Muscle of leg (tissue), 16 donors: ENCODE results near the gene SEC24D. TPM values are rescaled to one million over a fixed set of nuclear protein-coding genes. Genes with fewer than 3 reads are reported as not detected.
"Not testable (repeated sequence)": the region's sequence is repeated elsewhere in the genome, so short reads cannot be mapped to it uniquely, and the experiment has no call there.

Source experiments
- DNase-seq: peaks from one replicate; pipeline ENCODE4 v3.0.0; 2013
- H3K27ac ChIP-seq: one replicate; pipeline ENCODE4 v1.5.1; 2013; ENCODE audit warnings: mild to moderate bottlenecking, low read length, control low read depth
- H3K27me3 ChIP-seq: one replicate; pipeline ENCODE4 v1.6.1; 2013; ENCODE audit warnings: low read length; ENCODE audit not compliant: control insufficient read depth, insufficient read depth
- H3K36me3 ChIP-seq: one replicate; pipeline ENCODE4 v1.6.1; 2013; ENCODE audit warnings: low read length; ENCODE audit not compliant: control insufficient read depth, insufficient read depth
- H3K4me1 ChIP-seq: one replicate; pipeline ENCODE4 v1.6.1; 2013; ENCODE audit warnings: low read length; ENCODE audit not compliant: control insufficient read depth, insufficient read depth
- H3K4me3 ChIP-seq: one replicate; pipeline ENCODE4 v1.5.1; 2013; ENCODE audit warnings: low read length, control low read depth
- H3K9me3 ChIP-seq: replicated peaks from 2 replicates; pipeline ENCODE4 v1.6.1; 2013; ENCODE audit warnings: low read depth, low read length; ENCODE audit not compliant: control insufficient read depth
- WGBS: methylation state at CpG from one replicate; pipeline ENCODE4 v1.1.5; 2013; ENCODE audit warnings: missing lambda C conversion rate; ENCODE audit not compliant: insufficient coverage; 5-methylcytosine and 5-hydroxymethylcytosine counted together
- long read RNA-seq, 11 donors: transcript quantifications; one replicate each; lab custom pipeline, GENCODE V29; 2026
- polyA plus RNA-seq, 8 donors: library from polyadenylated mRNA; unstranded; fragments of 120-200 nt; gene quantifications; one replicate each; pipeline versions ENCODE4 v1.2.1 to v1.2.3, GENCODE V29; 2013; ENCODE audit warnings: inconsistent platforms in 1 of 8, low replicate concordance in 1 of 8; ENCODE audit not compliant: insufficient read length in 8 of 8, insufficient read depth in 1 of 8
- total RNA-seq: library from RNA; stranded (reverse); fragments of 120-200 nt; gene quantifications from one replicate; pipeline ENCODE4 v1.2.4, GENCODE V29; 2013

Gene SEC24D
- 45.0 TPM for total RNA-seq
- 10 to 100 TPM; 44.3 to 82.5 (median 51.2) TPM for polyA plus RNA-seq
- long read RNA-seq, donor 1, full-length matches to known transcripts: 4 of 4 reads
- long read RNA-seq, donor 1, partial matches to known transcripts: 0 of 4 reads
- long read RNA-seq, donor 1, other reads (novel, unspliced or antisense): 0 of 4 reads
- long read RNA-seq, donor 2, full-length matches to known transcripts: 2 of 2 reads
- long read RNA-seq, donor 2, partial matches to known transcripts: 0 of 2 reads
- long read RNA-seq, donor 2, other reads (novel, unspliced or antisense): 0 of 2 reads
- long read RNA-seq, donor 3, full-length matches to known transcripts: 4 of 4 reads
- long read RNA-seq, donor 3, partial matches to known transcripts: 0 of 4 reads
- long read RNA-seq, donor 3, other reads (novel, unspliced or antisense): 0 of 4 reads
- long read RNA-seq, donor 4, full-length matches to known transcripts: 1 of 1 reads
- long read RNA-seq, donor 4, partial matches to known transcripts: 0 of 1 reads
- long read RNA-seq, donor 4, other reads (novel, unspliced or antisense): 0 of 1 reads
- long read RNA-seq, donor 5, full-length matches to known transcripts: 6 of 23 reads
- long read RNA-seq, donor 5, partial matches to known transcripts: 17 of 23 reads
- long read RNA-seq, donor 5, other reads (novel, unspliced or antisense): 0 of 23 reads
- long read RNA-seq, donor 6, full-length matches to known transcripts: 3 of 3 reads
- long read RNA-seq, donor 6, partial matches to known transcripts: 0 of 3 reads
- long read RNA-seq, donor 6, other reads (novel, unspliced or antisense): 0 of 3 reads
- long read RNA-seq, donor 7, full-length matches to known transcripts: 4 of 4 reads
- long read RNA-seq, donor 7, partial matches to known transcripts: 0 of 4 reads
- long read RNA-seq, donor 7, other reads (novel, unspliced or antisense): 0 of 4 reads
- long read RNA-seq, donor 8, full-length matches to known transcripts: 4 of 4 reads
- long read RNA-seq, donor 8, partial matches to known transcripts: 0 of 4 reads
- long read RNA-seq, donor 8, other reads (novel, unspliced or antisense): 0 of 4 reads
- long read RNA-seq, donor 9, full-length matches to known transcripts: 4 of 4 reads
- long read RNA-seq, donor 9, partial matches to known transcripts: 0 of 4 reads
- long read RNA-seq, donor 9, other reads (novel, unspliced or antisense): 0 of 4 reads
- long read RNA-seq, donor 10, full-length matches to known transcripts: 6 of 11 reads
- long read RNA-seq, donor 10, partial matches to known transcripts: 5 of 11 reads
- long read RNA-seq, donor 10, other reads (novel, unspliced or antisense): 0 of 11 reads
- long read RNA-seq, donor 11, full-length matches to known transcripts: 5 of 5 reads
- long read RNA-seq, donor 11, partial matches to known transcripts: 0 of 5 reads
- long read RNA-seq, donor 11, other reads (novel, unspliced or antisense): 0 of 5 reads

- H3K27ac ChIP-seq: peak within 1 kb of the TSS; percentile 94
- DNase-seq: peak; percentile 96
- peaks cover 25% of the 10 kb centered on the region for H3K36me3 ChIP-seq
- peaks cover 13% of the 10 kb centered on the region for H3K4me1 ChIP-seq
- H3K27me3 ChIP-seq: no peaks in the 10 kb centered on the region
- no peaks in the 10 kb centered on the region for H3K9me3 ChIP-seq
- peak within 1 kb of the TSS; percentile 60 for H3K4me3 ChIP-seq
- WGBS: 0% methylated on average over 66 of the region's 69 CpGs
These were observed at the start of gene SEC24D for GRCh38 chr4:118835571-118836300. Gene SEC24D, minus strand, starts transcription at chr4:118836126. Its CDS starts 2,430 bp downstream, at chr4:118833696.

- Histone ChIP-seq H3K27me3 (no peaks in the 10 kb centered on the region), H3K36me3 (no peaks in the 10 kb centered on the region), H3K27ac (no peak overlapping the region), H3K4me3 (no peak overlapping the region), H3K4me1 (peaks cover 3% of the 10 kb centered on the region), H3K9me3 (no peaks in the 10 kb centered on the region)
- 84% methylated on average over 3 of the region's 3 CpGs for WGBS
- DNase-seq: no peak
These were observed 48.8 kb upstream of the SEC24D start for GRCh38 chr4:118884716-118885115.

- no peaks in the 10 kb centered on the region for H3K27me3 ChIP-seq
- no CpG with 5 or more reads among the region's 1 CpG for WGBS
- no peaks in the 10 kb centered on the region for H3K9me3 ChIP-seq
- no peak for DNase-seq
- no peaks in the 10 kb centered on the region for H3K36me3 ChIP-seq
- no peak overlapping the region for H3K27ac ChIP-seq
- H3K4me1 ChIP-seq: peaks cover 3% of the 10 kb centered on the region
- no peak overlapping the region for H3K4me3 ChIP-seq
These were observed 47.9 kb upstream of the SEC24D start for GRCh38 chr4:118883861-118884260.

- H3K4me3 ChIP-seq: no peak overlapping the region
- 77% methylated on average over 9 of the region's 12 CpGs for WGBS
- H3K36me3 ChIP-seq: no peaks in the 10 kb centered on the region
- no peaks in the 10 kb centered on the region for H3K9me3 ChIP-seq
- H3K4me1 ChIP-seq: no peaks in the 10 kb centered on the region
- no peaks in the 10 kb centered on the region for H3K27me3 ChIP-seq
- DNase-seq: no peak
- H3K27ac ChIP-seq: no peak overlapping the region
These were observed 45.7 kb upstream of the SEC24D start for GRCh38 chr4:118881512-118882146.

GRCh38 chr4:118879409-118879808 is 43.5 kb upstream of the SEC24D start:
- Histone ChIP-seq H3K27me3 (no peaks in the 10 kb centered on the region), H3K9me3 (no peaks in the 10 kb centered on the region), H3K27ac (no peak overlapping the region), H3K4me1 (no peaks in the 10 kb centered on the region), H3K36me3 (no peaks in the 10 kb centered on the region), H3K4me3 (no peak overlapping the region)
- WGBS: 86% methylated on average over 7 of the region's 7 CpGs
- DNase-seq: no peak

- not testable (repeated sequence) for DNase-seq, H3K4me3 ChIP-seq, H3K27ac ChIP-seq, H3K36me3 ChIP-seq, H3K9me3 ChIP-seq, H3K4me1 ChIP-seq, H3K27me3 ChIP-seq
- 98% methylated on average over 8 of the region's 9 CpGs for WGBS
These were observed 42.6 kb upstream of the SEC24D start for GRCh38 chr4:118878507-118878906.

GRCh38 chr4:118877797-118878196 is 41.9 kb upstream of the SEC24D start:
- no peaks in the 10 kb centered on the region for H3K36me3 ChIP-seq
- no peaks in the 10 kb centered on the region for H3K27me3 ChIP-seq
- no peak for DNase-seq
- no peak overlapping the region for H3K4me3 ChIP-seq
- WGBS: no CpG with 5 or more reads among the region's 6 CpGs
- no peaks in the 10 kb centered on the region for H3K4me1 ChIP-seq
- no peak overlapping the region for H3K27ac ChIP-seq
- no peaks in the 10 kb centered on the region for H3K9me3 ChIP-seq

- no peaks in the 10 kb centered on the region for H3K9me3 ChIP-seq
- no peaks in the 10 kb centered on the region for H3K27me3 ChIP-seq
- WGBS: no CpG with 5 or more reads among the region's 4 CpGs
These were observed 36.3 kb upstream of the SEC24D start for GRCh38 chr4:118872181-118872580.

More at GRCh38 chr4:118872181-118872580, 36.3 kb upstream of the SEC24D start:
- Histone ChIP-seq H3K4me3 (no peak overlapping the region), H3K4me1 (peaks cover 9% of the 10 kb centered on the region), H3K36me3 (no peaks in the 10 kb centered on the region), H3K27ac (no peak overlapping the region)
- DNase-seq: no peak
